ENCODE results near the gene GRIK1. TPM values are rescaled to one million over a fixed set of nuclear protein-coding genes. Genes with fewer than 3 reads are reported as not detected.

GRIK1 gene
- total RNA-seq, 4 donors from 2014 or later: 0.30 to 0.76 (median 0.36) TPM

DNA sequence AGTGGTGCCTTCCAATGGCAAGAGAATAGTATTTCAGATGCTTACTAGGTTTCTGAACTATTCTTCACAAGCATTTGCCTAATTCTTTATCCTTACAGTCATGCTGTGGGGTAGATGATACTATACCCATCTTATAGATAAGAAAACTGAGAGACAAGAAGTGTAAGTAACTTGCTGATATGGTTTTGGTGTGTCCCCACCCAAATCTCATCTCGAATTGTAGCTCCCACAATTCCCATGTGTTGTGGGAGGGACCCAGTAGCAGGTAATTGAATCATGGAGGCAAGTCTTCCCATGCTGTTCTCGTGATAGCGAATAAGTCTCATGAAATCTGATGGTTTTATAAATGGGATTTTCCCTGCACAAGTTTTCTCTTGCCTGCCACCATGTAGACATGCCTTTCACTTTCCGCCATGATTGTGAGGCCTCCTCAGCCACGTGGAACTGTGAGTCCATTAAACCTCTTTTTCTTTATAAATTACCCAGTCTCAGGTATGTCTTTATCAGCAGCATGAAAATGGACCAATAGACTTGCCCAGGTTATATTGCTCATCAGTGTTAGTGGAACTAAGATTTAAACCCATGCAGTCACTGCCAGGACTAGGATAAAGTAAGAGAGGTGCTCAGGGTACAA is 298.7 kb downstream of the GRIK1 start:
- whole genome bisulfite sequencing, 2 donors: 90 to 93% methylated on average over 5 of the region's 5 CpGs
- no peak for TF ChIP-seq POLR2A (IDR thresholded peaks at IDR 0.05)
- TF ChIP-seq, protein P1, sequence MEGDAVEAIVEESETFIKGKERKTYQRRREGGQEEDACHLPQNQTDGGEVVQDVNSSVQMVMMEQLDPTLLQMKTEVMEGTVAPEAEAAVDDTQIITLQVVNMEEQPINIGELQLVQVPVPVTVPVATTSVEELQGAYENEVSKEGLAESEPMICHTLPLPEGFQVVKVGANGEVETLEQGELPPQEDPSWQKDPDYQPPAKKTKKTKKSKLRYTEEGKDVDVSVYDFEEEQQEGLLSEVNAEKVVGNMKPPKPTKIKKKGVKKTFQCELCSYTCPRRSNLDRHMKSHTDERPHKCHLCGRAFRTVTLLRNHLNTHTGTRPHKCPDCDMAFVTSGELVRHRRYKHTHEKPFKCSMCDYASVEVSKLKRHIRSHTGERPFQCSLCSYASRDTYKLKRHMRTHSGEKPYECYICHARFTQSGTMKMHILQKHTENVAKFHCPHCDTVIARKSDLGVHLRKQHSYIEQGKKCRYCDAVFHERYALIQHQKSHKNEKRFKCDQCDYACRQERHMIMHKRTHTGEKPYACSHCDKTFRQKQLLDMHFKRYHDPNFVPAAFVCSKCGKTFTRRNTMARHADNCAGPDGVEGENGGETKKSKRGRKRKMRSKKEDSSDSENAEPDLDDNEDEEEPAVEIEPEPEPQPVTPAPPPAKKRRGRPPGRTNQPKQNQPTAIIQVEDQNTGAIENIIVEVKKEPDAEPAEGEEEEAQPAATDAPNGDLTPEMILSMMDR (IDR thresholded peaks at IDR 0.05): no peak
- intact Hi-C loops (cut with DNase I; ENCODE audit: low total_unique reads): no loop called here
- H3K4me3 ChIP-seq (ENCODE audit: low read depth, poor library complexity, severe bottlenecking): no peak overlapping the region
- DNase-seq (ENCODE audit: low spot score in 2 of 2): no peak

DNA sequence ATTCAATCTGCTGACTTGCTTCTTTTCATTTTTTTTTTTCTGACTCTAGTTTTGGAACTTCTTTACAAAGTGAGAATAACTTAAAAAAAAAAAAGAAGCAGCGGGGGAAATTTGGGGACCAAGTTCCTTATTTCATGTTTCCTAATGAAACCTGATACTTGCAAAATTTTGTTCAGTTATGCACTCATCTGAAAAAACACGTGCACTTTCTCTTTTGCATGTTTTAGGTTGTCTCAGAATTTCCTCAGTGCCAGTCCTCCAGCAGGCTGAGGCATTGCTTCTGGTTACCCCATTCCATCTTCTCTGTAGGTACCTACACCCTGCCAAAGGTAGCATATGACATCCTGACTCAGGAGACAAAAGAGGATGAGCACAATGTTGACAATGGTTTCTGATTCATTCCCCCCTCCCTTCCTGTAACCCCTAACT is 299.7 kb downstream of the GRIK1 start:
- 35 to 43% methylated on average over 2 of the region's 2 CpGs for WGBS, 2 donors
- intact Hi-C loops (cut with DNase I; ENCODE audit: low total_unique reads): no loop called here
- TF ChIP-seq, protein P1 (IDR thresholded peaks at IDR 0.05): no peak
- no peak for TF ChIP-seq POLR2A (IDR thresholded peaks at IDR 0.05)
- no peak overlapping the region for H3K4me3 ChIP-seq (ENCODE audit: low read depth, poor library complexity, severe bottlenecking)
- DNase-seq (ENCODE audit: low spot score in 2 of 2): no peak

DNA sequence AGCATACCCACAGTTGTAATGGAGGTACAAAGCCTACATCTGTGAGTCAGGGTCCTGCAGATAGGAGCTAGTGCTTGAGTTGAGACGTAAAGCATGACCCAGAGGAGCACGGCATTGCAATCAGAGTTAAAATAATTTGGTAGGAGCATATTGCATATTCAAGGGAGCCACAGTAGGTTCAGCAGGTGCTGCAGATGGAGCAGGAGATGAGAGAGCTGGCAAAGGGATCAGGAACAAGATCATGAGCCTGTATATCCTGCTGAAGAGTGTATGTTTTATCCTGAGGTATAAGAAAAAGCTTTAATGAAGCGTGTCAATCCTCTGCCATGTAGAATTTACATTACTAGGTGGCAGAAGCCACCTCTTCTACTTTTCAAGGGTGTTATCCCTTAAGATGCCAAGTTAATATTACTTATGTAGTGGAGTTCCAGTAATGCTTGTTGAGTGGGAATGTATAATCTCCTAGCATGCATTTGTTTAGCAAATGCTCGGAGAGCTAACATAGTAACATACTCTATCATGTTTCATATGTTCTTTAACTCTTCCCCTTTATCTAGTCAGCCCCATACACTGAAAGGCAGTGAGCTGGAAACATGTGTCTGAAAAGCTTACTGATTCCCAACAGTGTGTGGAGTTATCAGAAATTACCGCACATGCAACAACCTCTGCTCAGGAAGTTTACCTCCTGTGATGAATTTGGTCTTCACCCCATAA is 300.3 kb downstream of the GRIK1 start:
- 79 to 88% methylated on average over 5 of the region's 5 CpGs for WGBS, 2 donors
- intact Hi-C loops (cut with DNase I; ENCODE audit: low total_unique reads): no loop called here
- TF ChIP-seq, protein P1 (IDR thresholded peaks at IDR 0.05): no peak
- no peak for TF ChIP-seq POLR2A (IDR thresholded peaks at IDR 0.05)
- DNase-seq (ENCODE audit: low spot score in 2 of 2): no peak
- no peak overlapping the region for H3K4me3 ChIP-seq (ENCODE audit: low read depth, poor library complexity, severe bottlenecking)

DNA sequence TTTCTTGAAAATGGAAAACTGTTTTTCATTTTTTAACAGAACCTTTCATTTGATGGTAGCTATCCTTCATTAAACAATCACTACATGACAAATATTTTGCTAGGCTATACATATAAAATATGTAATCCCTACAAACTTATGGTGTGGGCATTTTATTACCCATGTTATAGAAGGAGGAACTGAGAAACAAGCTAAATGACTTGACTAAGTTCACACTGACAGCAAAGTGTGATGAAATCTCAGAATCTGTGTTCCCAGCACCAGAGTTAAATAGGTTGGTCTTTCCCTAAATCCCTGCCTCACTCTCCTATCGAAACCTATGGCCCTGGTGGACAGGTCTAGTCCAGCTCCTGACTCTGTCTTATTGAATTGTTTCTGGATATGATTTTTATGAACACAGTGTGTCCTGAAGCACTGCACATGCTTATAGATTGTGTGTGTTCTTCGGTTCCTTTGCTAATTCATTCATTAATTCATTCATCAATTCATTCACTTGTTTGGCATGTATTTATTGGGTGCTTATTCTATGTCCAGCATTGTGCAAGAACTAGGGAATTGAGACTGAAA is 301.0 kb downstream of the GRIK1 start:
- TF ChIP-seq, protein P1 (IDR thresholded peaks at IDR 0.05): no peak
- TF ChIP-seq POLR2A (IDR thresholded peaks at IDR 0.05): no peak
- H3K4me3 ChIP-seq (ENCODE audit: low read depth, poor library complexity, severe bottlenecking): no peak overlapping the region
- WGBS, 2 donors: 69 to 85% methylated on average over 2 of the region's 2 CpGs
- intact Hi-C loops (cut with DNase I; ENCODE audit: low total_unique reads): no loop called here
- DNase-seq (ENCODE audit: low spot score in 2 of 2): no peak

DNA sequence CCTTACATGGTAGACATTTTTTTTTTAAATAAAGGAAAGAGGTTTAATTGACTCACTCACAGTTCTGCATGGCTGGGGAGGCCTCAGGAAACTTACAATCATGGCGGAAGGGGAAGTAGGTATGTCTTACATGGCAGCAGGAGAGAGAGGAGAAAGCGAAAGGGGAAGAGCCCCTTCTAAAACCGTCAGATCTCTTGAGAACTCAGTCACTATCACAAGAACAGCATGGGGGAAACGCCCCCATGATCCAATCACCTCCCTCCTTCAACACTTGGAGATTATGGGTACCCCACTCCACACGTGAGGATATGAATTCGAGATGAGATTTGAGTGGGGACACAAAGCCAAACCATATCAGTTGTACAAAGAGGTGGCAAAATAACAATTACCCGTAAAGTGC is 301.7 kb downstream of the GRIK1 start:
- no peak overlapping the region for H3K4me3 ChIP-seq (ENCODE audit: low read depth, poor library complexity, severe bottlenecking)
- intact Hi-C loops (cut with DNase I; ENCODE audit: low total_unique reads): no loop called here
- no peak for DNase-seq (ENCODE audit: low spot score in 2 of 2)
- 88 to 90% methylated on average over 7 of the region's 7 CpGs for WGBS, 2 donors
- TF ChIP-seq POLR2A (IDR thresholded peaks at IDR 0.05): no peak
- TF ChIP-seq, protein P1 (IDR thresholded peaks at IDR 0.05): no peak
